ACHN (cell line): ENCODE results near the gene LCNL1.
"Not testable (repeated sequence)": the region's sequence is repeated elsewhere in the genome, so short reads cannot be mapped to it uniquely, and the experiment has no call there.

Experiments used
- DNase-seq: peaks from one replicate; pipeline ENCODE4 v3.0.0-alpha.2; 2015
- in situ Hi-C: cut with HindIII; loops from 2 replicates; pipeline ENCODE4 v1.10.0; 2017; ENCODE audit warnings: low sequenced_read_pairs, low pct_ligation_motif_present, low pct_unique_long_range_greater_than_20kb

LCNL1 gene

DNA sequence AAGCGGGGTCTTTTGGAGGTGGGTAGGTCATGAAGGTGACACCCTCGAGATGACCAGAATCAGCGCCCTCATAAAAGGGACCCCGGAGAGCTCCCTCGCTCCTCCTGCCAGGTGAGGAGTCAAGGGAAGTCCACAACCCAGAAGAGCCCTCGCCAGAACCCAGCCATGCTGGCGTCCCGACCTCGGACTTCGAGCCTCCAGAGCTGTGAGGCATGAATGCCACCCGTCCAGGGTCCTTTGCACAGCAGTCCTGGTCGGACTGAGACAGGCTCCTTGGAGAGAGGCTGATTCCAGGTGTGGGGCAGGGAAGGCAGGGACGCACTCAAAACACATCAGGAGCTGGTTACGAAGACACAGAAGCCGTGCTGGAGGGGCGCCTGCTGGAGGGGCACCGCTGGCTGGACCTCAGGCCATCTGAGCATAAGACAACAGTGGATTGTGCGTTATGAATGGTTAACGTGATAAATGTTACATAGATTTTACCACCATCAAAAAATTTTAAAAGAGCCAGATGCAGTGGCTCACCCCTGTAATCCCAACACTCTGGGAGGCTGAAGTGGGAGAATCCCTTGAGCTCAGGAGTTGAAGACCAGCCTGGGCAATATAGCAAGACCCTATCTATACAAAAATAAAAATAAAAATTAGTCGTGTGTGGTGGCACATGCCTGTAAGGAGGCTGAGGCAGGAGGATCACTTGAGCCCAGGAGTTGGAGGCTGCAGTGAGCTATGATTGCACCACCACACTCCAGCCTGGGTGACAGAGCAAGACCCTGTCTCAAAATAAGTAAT is 19.3 kb downstream of the LCNL1 start:
- in situ Hi-C loops: no loop called here
- DNase-seq: no peak

DNA sequence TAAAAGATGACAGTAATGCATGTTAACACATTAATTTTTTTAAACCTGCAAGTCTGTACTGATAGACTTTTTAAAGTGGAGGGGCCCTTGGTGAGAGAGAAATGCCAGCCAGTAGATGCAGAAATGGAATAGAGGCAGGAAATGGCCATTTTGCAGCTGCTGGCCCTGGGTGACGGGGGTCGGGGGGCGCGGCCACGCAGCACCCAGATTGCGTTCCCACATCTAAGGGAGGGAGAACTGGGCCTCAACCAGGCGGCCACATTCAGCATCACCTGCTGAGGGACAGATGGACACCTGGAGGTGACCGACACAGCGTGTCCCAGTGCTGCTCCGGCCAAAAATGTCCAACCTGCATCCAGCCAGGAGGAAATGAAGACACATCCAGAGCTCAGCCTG is 19.9 kb downstream of the LCNL1 start:
- in situ Hi-C loops: no loop called here
- no peak for DNase-seq

DNA sequence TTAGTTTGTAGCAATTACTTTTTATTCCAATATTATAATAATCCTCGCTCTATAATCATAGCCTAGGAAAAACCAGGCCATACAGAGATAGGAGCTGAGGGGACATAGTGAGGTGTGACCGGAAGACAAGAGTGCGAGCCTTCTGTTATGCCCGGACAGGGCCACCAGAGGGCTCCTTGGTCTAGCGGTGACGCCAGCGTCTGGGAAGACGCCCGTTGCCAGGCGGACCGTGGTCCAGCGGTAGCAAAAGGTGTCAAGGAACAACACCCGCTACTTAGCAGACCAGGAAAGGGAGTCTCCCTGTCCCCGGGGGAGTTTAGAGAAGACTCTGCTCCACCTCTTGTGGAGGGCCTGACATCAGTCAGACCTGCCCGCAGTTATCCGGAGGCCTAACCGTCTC is 21.5 kb downstream of the LCNL1 start:
- in situ Hi-C loops, DNase-seq: not testable (repeated sequence)

DNA sequence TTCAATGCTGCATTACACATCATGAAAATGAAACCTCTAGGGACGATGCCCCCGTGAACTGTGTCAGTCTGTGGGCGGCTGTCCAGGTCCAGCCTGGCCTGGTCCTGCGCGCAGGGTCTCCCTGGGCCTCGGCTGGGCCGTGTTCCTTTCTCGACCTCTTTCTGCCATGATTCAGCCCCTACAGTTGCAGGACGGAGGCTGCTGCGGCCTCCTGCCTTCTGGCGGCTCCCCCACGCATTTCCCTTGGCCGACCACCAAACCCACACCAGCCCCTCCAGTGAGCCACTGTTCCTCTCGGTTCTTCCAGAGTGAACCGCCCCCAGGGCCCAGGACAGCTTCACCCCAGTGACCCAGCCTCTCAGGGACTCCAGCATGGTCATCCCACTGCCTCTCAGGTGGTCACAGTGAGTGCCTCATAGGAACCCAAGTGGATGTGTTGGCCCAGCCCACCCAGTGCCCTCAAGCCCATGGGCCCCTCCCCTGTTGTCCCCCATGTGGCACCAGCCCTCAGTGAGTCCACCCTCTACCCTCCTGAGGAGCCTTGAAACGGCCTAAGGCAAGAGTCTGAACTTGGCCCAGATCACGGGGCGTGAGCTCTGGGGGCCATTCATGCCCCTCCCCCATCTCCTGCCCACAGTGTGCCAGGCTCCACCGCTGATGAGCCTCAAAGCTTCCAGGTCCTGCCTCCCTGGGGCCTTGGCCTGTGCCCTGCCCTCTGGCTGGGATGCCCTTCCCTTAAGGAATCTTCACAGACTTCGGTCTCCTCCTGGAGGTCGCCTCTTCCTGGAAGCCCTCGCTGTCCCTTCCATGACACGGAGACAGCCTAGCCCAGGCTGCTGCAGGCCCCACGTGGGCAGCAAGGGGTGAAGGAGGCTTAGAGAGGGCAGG is 23.6 kb downstream of the LCNL1 start:
- DNase-seq: no peak
- in situ Hi-C loops: no loop called here

DNA sequence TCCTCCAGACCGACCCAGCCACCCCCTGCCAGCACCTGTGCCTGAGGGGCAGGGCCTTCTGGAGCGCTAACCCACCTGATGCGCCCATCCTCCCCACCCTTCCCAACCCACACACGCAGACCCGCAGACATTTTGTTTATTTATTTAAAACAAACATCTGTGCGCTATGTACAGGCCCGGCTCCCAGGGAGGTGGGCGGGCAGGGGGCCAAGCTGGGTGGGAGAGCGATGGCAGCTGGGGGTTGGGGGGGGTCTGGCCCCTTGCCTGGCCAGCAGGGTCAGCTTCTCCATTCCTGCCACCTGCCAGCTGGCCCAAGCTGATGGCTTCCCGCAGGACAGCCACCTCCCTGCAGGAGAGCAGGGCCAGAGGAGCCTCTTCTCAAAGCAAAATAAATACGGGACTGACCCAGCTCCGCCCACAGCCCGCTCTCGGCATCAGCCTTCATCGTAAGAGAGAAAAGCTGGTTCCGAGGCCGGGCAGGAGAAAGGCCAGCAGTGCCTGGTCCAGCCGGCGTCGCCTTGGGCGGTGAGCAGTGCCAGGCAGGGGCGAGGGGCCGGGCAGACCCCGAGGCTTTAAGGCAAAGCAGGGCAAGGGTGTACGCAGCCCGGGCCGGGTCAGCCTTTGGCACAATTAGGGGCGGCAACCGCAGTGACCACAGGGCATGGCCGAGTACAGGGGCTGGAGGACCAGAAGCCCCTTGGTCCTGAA is 24.5 kb downstream of the LCNL1 start:
- in situ Hi-C loops: no loop called here
- no peak for DNase-seq

GRCh38 chr9:137007816-137008270 is 25.1 kb downstream of the LCNL1 start:
- no peak for DNase-seq
- in situ Hi-C loops: no loop called here

DNA sequence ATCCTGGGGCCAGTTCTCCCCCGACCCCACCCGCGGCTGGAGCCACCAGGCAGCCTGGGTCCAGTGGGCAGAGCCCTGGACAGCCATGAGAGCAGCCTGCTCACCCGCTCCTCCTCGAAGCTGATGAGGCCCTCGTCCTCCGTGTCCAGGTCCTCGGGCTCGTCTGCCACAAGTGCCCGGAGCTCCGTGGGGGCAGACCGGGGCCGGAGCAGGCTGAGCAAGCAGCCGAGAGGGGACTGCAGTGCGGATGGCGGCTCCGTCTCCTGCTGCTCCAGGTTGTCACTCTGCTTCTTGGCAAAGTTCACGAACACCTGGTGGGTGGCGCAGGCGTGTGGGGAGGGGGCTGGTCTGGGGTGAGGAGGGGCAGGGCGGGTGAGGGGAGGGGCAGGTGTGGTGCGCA is 25.5 kb downstream of the LCNL1 start:
- no peak for DNase-seq
- in situ Hi-C loops: no loop called here

DNA sequence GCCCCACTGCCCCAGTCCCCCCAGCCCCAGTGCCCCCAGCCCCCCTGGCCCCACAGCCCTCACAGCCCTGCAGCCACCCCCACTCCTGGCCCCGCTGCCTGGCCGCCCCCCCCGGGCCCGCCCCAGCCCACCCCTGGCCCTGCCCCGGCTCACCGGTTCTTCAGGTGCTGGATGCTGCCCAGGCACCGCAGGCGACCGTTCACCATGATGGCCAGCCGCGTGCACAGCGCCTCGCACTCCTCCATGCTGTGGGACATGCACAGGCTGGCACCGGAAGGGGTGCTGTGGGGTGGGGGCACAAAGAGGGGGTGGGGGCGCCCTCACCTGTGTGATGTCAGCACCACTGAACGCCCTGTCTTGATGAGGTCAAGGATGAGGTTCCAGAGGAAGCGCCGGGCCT is 26.4 kb downstream of the LCNL1 start:
- in situ Hi-C loops: no loop called here
- no peak for DNase-seq

GRCh38 chr9:137009938-137010732 is 27.3 kb downstream of the LCNL1 start:
- DNase-seq: no peak
- in situ Hi-C loops: no loop called here

- no peak for DNase-seq
- in situ Hi-C loops: no loop called here
These were observed 28.4 kb downstream of the LCNL1 start for GRCh38 chr9:137011156-137011555.

DNA sequence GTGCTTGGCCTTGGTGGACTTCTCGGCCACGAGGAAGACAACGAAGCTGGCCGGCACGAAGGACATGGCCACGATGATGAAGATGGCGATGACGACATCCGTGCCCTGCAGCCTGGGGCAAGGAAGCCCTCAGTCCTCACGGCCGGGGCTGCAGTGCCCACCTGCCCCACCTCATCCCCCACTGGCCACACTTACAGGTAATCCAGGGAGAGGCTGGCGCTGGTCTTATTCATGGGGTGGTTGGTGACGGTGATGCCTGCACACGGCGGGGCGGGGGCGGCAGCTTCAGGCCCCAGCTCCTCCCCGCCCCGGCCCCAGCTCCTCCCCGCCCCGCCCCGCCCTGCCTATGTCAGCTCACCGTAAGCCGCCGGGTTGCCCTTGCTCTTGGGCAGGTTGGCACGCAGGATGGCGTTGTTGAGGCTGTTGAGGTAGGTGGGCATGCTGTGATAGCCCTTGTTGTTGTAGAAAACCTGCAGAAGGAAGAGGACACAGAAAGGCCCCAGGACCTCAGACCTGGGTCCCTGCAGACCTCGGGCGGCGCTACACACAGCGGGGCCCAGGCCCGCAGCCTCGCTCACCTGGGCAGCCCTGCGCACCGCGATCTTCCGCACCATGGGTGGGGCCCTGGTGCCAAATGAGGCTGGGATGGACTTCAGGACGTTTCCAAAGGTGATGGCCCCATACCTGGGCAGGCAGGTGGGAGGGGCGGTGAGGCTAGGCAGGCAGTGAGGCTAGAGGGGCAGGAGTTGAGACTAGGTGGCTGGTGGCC is 29.3 kb downstream of the LCNL1 start:
- DNase-seq: no peak
- in situ Hi-C loops: no loop called here

DNA sequence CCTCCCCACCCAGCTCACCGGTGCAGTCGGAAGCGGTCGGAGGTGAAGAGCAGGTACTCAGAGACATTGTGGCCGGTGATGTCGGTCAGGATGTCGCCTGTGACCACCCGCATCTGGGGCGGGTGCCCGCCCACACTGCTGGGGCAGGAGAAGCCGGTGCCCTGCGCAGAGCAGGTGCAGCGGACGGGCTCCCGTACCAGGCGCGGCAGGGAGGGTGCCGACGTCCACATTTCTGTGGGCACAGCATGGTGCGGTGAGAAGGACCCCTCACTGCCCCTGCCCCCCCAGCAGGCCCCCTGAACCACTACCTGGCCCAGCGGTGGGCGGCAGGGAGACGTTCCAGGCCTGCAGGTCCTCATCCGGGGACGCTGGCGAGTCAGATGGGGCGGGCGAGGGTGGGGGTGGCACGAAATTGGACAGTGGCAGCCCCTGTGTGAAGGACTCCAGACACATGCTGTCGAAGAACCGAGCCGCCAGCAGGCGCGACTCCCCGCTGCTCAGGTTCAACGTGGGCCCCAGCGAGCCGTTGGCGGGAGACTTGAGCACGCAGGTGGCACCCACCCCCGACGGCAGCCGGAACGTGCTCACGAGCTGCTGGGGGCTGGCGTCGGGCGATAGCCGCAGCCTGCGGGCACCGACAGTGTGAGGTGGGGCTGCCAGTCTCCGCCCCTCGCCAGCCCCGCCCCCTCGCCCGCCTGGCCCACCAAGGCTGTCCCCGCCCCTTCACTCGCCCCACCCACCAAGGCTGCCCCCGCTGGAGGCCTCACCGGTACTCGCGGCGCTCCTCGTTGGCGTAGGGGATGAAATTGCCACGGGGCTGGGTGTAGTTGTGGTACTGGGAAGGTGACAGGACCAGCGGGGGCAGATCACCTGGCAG is 30.1 kb downstream of the LCNL1 start:
- in situ Hi-C loops: no loop called here
- no peak for DNase-seq

DNA sequence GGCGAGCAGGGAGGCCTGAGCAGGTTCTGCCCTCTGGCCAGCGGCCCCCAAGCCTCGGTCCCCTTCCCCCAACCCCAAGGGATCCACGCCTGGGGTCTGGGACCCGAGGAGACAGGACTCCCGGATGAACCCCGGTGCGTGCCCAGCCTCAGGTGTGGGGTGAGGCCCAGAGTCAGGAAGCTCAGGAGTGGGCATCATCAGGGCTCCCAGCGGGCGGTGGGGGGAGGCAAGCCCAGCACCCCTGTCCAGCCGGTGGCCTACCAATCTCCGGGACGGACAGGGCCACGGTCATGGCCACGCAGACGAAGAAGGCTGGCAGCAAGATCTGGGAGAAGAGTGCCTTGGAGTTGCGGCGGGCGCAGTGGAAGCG is 30.8 kb downstream of the LCNL1 start:
- no peak for DNase-seq
- in situ Hi-C loops: no loop called here

DNA sequence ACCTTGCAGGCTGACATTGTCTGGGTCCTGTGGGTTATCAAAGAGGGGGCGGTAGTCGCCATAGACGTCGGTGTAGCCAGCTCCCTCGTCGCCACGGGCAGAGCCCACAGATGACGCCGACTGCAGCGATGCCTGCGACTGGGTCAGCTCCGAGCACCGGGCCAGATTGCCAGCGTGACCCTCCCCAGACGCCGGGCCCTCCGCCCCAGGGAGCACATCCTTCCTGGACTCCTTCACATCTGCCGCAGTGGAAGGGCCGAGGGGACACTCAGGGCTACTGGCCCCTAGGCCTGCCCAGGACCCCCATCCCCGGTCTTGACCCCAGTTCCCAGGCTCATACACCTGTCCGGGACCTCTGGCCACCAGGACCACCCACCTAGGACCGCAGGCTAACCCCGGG is 31.4 kb downstream of the LCNL1 start:
- no peak for DNase-seq
- in situ Hi-C loops: no loop called here

DNA sequence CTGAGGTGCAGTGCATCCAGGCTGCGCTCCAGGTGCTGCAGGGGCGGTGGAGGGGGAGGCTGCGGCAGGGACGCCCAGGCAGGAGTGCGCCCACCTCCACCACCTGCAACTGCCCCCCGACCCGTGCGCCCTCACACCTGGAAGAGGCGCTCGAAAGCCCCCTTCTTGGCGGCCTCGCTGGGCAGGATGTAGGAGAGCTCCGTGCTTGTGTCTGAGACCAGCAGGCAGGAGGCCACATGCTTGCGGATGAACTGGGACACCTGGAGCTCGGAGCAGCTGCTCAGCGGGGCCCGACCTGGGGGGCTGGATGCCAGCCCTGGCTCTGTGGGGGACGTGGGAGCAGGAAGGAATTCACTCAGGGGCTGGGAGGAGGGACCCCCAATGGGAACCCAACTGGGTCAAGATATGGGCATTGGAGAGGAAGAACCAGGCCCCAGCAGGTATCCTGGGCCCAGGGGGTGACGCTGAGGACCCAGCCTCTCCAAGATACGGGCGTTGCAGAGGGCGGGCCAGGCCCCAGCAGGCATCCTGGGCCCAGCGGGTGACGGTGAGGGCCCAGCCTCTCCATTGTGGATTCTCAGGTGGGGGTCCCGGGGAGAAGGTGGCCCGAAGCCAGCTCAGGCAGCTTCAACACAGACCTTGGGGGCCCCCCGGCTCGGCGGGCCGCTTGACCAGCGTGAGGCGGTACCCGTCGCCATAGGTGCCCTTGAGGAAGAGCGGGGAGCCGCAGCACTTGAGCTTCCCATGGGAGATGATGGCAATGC is 32.2 kb downstream of the LCNL1 start:
- DNase-seq: no peak
- in situ Hi-C loops: no loop called here

DNA sequence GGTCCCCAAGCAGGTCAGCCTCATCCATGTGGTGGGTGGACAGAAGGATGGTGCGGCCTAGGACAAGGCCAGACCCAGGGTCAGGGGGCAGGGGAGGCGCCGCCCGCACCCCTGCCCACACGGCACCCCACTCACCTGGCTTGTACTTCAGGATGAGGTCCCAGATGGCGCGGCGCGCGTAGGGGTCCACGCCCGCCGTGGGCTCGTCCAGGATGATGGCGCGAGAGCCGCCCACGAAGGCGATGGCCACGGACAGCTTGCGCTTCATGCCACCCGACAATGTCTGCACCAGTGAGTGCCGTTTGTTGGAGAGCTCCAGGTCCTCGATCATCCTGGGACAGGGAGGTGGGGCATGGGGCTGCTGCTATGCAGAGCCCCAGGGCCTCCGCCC is 32.7 kb downstream of the LCNL1 start:
- in situ Hi-C loops: no loop called here
- DNase-seq: no peak
